ENCODE data around the gene TFAP2A. TPM values are rescaled to one million over a fixed set of nuclear protein-coding genes. Genes with fewer than 3 reads are reported as not detected.

TFAP2A gene
- total RNA-seq, result under 1 TPM; 0.27 to 0.99 TPM

- intact Hi-C loops (cut with DNase I), result no loop called here
- peaks cover 7% of the 10 kb centered on the region for H3K4me1 ChIP-seq
- H3K27ac ChIP-seq, result no peak within 1 kb of the TSS
- H3K9me3 ChIP-seq, result no peaks in the 10 kb centered on the region
- TF ChIP-seq CTCF (IDR thresholded peaks at IDR 0.05), result no peak
- peaks cover 97% of the 10 kb centered on the region for H3K27me3 ChIP-seq
- no peaks in the 10 kb centered on the region for H3K36me3 ChIP-seq
- no peak within 1 kb of the TSS for H3K4me3 ChIP-seq
- no peak for DNase-seq
- H3K9ac ChIP-seq (ENCODE audit: low read depth in 2 of 2, low read length in 2 of 2), result no peak within 1 kb of the TSS
Measured at GRCh38 chr6:10414756-10415616, at the start of gene TFAP2A. Gene TFAP2A, minus strand, starts transcription at chr6:10415074. Its CDS starts 83 bp downstream, at chr6:10414991.

GRCh38 chr6:10463491-10464481 is 48.9 kb upstream of the TFAP2A start:
- DNase-seq, result no peak
- Histone ChIP-seq H3K36me3 (no peaks in the 10 kb centered on the region), H3K27ac (no peak overlapping the region), H3K4me3 (no peak overlapping the region), H3K9ac (ENCODE audit: low read depth in 2 of 2, low read length in 2 of 2) (no peak overlapping the region), H3K4me1 (no peaks in the 10 kb centered on the region), H3K27me3 (no peaks in the 10 kb centered on the region), H3K9me3 (no peaks in the 10 kb centered on the region)
- intact Hi-C loops (cut with DNase I), result no loop called here
- TF ChIP-seq CTCF (IDR thresholded peaks at IDR 0.05), result no peak

- H3K9ac ChIP-seq (ENCODE audit: low read depth in 2 of 2, low read length in 2 of 2), result no peak overlapping the region
- intact Hi-C loops (cut with DNase I), result no loop called here
Measured at GRCh38 chr6:10463040-10463439, 48.2 kb upstream of the TFAP2A start.

GRCh38 chr6:10461850-10462249 is 47.0 kb upstream of the TFAP2A start:
- no peaks in the 10 kb centered on the region for H3K4me1 ChIP-seq
- no peak overlapping the region for H3K9ac ChIP-seq (ENCODE audit: low read depth in 2 of 2, low read length in 2 of 2)
- no peaks in the 10 kb centered on the region for H3K27me3 ChIP-seq
- H3K9me3 ChIP-seq, result no peaks in the 10 kb centered on the region
- no peak overlapping the region for H3K27ac ChIP-seq
- H3K4me3 ChIP-seq, result no peak overlapping the region
- TF ChIP-seq CTCF (IDR thresholded peaks at IDR 0.05), result no peak
- H3K36me3 ChIP-seq, result no peaks in the 10 kb centered on the region
- DNase-seq, result no peak
- intact Hi-C loops (cut with DNase I), result no loop called here

More at GRCh38 chr6:10463040-10463439, 48.2 kb upstream of the TFAP2A start:
- no peak for DNase-seq
- Histone ChIP-seq H3K36me3 (no peaks in the 10 kb centered on the region), H3K27ac (no peak overlapping the region), H3K27me3 (no peaks in the 10 kb centered on the region), H3K4me1 (no peaks in the 10 kb centered on the region), H3K9me3 (no peaks in the 10 kb centered on the region), H3K4me3 (no peak overlapping the region)
- TF ChIP-seq CTCF (IDR thresholded peaks at IDR 0.05), result no peak

GRCh38 chr6:10460096-10460495 is 45.2 kb upstream of the TFAP2A start:
- Histone ChIP-seq H3K4me3 (no peak overlapping the region), H3K36me3 (no peaks in the 10 kb centered on the region), H3K4me1 (no peaks in the 10 kb centered on the region), H3K27me3 (no peaks in the 10 kb centered on the region), H3K27ac (no peak overlapping the region), H3K9ac (ENCODE audit: low read depth in 2 of 2, low read length in 2 of 2) (no peak overlapping the region), H3K9me3 (no peaks in the 10 kb centered on the region)
- intact Hi-C loops (cut with DNase I), result no loop called here
- no peak for TF ChIP-seq CTCF (IDR thresholded peaks at IDR 0.05)
- DNase-seq, result no peak
